Dendritic cell treated with granulocyte-macrophage colony-stimulating factor and Interleukin-4, amounts not matched to agents 40 ng/mL and 50 ng/mL, for 4 days (primary cell): ENCODE measurements around the gene PITPNB.

ENCODE experiments used
- H3K27ac Mint-ChIP-seq: one replicate; pipeline ENCODE4 v1.8.0; 2022; ENCODE audit warnings: mild to moderate bottlenecking, mixed read lengths
- H3K27me3 Mint-ChIP-seq: one replicate; pipeline ENCODE4 v1.8.0; 2022; ENCODE audit warnings: mild to moderate bottlenecking, mixed read lengths
- H3K36me3 Mint-ChIP-seq: one replicate; pipeline ENCODE4 v1.8.0; 2022; ENCODE audit warnings: low read depth, mixed read lengths
- H3K4me1 Mint-ChIP-seq: one replicate; pipeline ENCODE4 v1.8.0; 2022; ENCODE audit warnings: low read depth, mixed read lengths
- H3K4me3 Mint-ChIP-seq: one replicate; pipeline ENCODE4 v1.8.0; 2022; ENCODE audit warnings: mild to moderate bottlenecking, moderate library complexity, mixed read lengths
- H3K9me3 Mint-ChIP-seq: one replicate; pipeline ENCODE4 v1.8.0; 2022; ENCODE audit warnings: mixed read lengths
- intact Hi-C: fragments of 100-400 bp; cut with micrococcal nuclease; formaldehyde crosslinking; loops from one replicate; pipeline ENCODE4 v1.15.0; 2022

PITPNB gene

GRCh38 chr22:27905653-27906052, 13.4 kb downstream of the PITPNB start:
- H3K36me3 Mint-ChIP-seq = peaks cover 88% of the 10 kb centered on the region
- H3K9me3 Mint-ChIP-seq = no peaks in the 10 kb centered on the region
- H3K4me3 Mint-ChIP-seq = no peak overlapping the region
- peaks cover 49% of the 10 kb centered on the region for H3K4me1 Mint-ChIP-seq
- H3K27me3 Mint-ChIP-seq = no peaks in the 10 kb centered on the region
- intact Hi-C loops = no loop called here
- H3K27ac Mint-ChIP-seq = no peak overlapping the region

- no peaks in the 10 kb centered on the region for H3K27me3 Mint-ChIP-seq
- no peaks in the 10 kb centered on the region for H3K9me3 Mint-ChIP-seq
- peaks cover 87% of the 10 kb centered on the region for H3K36me3 Mint-ChIP-seq
- H3K4me1 Mint-ChIP-seq = peaks cover 43% of the 10 kb centered on the region
- peak overlapping the region; percentile 12 for H3K27ac Mint-ChIP-seq
- intact Hi-C loops = no loop called here
- peak overlapping the region; percentile 26 for H3K4me3 Mint-ChIP-seq
Observed at GRCh38 chr22:27903805-27904473, 15.1 kb downstream of the PITPNB start.

GRCh38 chr22:27900153-27900552, 18.9 kb downstream of the PITPNB start:
- peaks cover 20% of the 10 kb centered on the region for H3K4me1 Mint-ChIP-seq
- intact Hi-C loops = no loop called here
- H3K4me3 Mint-ChIP-seq = no peak overlapping the region
- H3K27ac Mint-ChIP-seq = no peak overlapping the region
- H3K36me3 Mint-ChIP-seq = peaks cover 89% of the 10 kb centered on the region
- H3K9me3 Mint-ChIP-seq = no peaks in the 10 kb centered on the region
- no peaks in the 10 kb centered on the region for H3K27me3 Mint-ChIP-seq

GRCh38 chr22:27896245-27896644, 22.8 kb downstream of the PITPNB start:
- Mint-ChIP-seq H3K4me1 (peaks cover 5% of the 10 kb centered on the region), H3K36me3 (peaks cover 99% of the 10 kb centered on the region), H3K27me3 (no peaks in the 10 kb centered on the region), H3K4me3 (no peak overlapping the region), H3K9me3 (no peaks in the 10 kb centered on the region), H3K27ac (no peak overlapping the region)
- intact Hi-C loops = no loop called here

- no peaks in the 10 kb centered on the region for H3K9me3 Mint-ChIP-seq
- no peak overlapping the region for H3K4me3 Mint-ChIP-seq
- H3K4me1 Mint-ChIP-seq = no peaks in the 10 kb centered on the region
- H3K36me3 Mint-ChIP-seq = peaks cover 99% of the 10 kb centered on the region
- H3K27me3 Mint-ChIP-seq = no peaks in the 10 kb centered on the region
- intact Hi-C loops = no loop called here
- no peak overlapping the region for H3K27ac Mint-ChIP-seq
Observed at GRCh38 chr22:27895600-27895999, 23.5 kb downstream of the PITPNB start.

- Mint-ChIP-seq H3K27me3 (no peaks in the 10 kb centered on the region), H3K4me3 (no peak overlapping the region), H3K4me1 (no peaks in the 10 kb centered on the region), H3K27ac (no peak overlapping the region), H3K9me3 (no peaks in the 10 kb centered on the region), H3K36me3 (peaks cover 100% of the 10 kb centered on the region)
- intact Hi-C loops = no loop called here
Observed at GRCh38 chr22:27892811-27893210, 26.2 kb downstream of the PITPNB start.

- no peaks in the 10 kb centered on the region for H3K27me3 Mint-ChIP-seq
- intact Hi-C loops = no loop called here
- H3K4me1 Mint-ChIP-seq = no peaks in the 10 kb centered on the region
- H3K27ac Mint-ChIP-seq = no peak overlapping the region
- H3K36me3 Mint-ChIP-seq = peaks cover 100% of the 10 kb centered on the region
- no peak overlapping the region for H3K4me3 Mint-ChIP-seq
- no peaks in the 10 kb centered on the region for H3K9me3 Mint-ChIP-seq
Observed at GRCh38 chr22:27892064-27892463, 27.0 kb downstream of the PITPNB start.

- no peaks in the 10 kb centered on the region for H3K27me3 Mint-ChIP-seq
- no peaks in the 10 kb centered on the region for H3K4me1 Mint-ChIP-seq
- H3K27ac Mint-ChIP-seq = peak overlapping the region; percentile 4
- H3K36me3 Mint-ChIP-seq = peaks cover 87% of the 10 kb centered on the region
- H3K4me3 Mint-ChIP-seq = no peak overlapping the region
- no peaks in the 10 kb centered on the region for H3K9me3 Mint-ChIP-seq
- intact Hi-C loops = no loop called here
Observed at GRCh38 chr22:27888310-27888709, 30.7 kb downstream of the PITPNB start.

GRCh38 chr22:27886843-27887151, 32.3 kb downstream of the PITPNB start:
- no peak overlapping the region for H3K27ac Mint-ChIP-seq
- intact Hi-C loops = no loop called here

GRCh38 chr22:27885977-27886842, 32.8 kb downstream of the PITPNB start:
- H3K9me3 Mint-ChIP-seq = no peaks in the 10 kb centered on the region
- H3K4me1 Mint-ChIP-seq = no peaks in the 10 kb centered on the region
- peaks cover 77% of the 10 kb centered on the region for H3K36me3 Mint-ChIP-seq
- intact Hi-C loops = no loop called here
- H3K4me3 Mint-ChIP-seq = no peak overlapping the region
- no peak overlapping the region for H3K27ac Mint-ChIP-seq
- H3K27me3 Mint-ChIP-seq = no peaks in the 10 kb centered on the region

More at GRCh38 chr22:27886843-27887151, 32.3 kb downstream of the PITPNB start:
- H3K27me3 Mint-ChIP-seq = no peaks in the 10 kb centered on the region
- no peaks in the 10 kb centered on the region for H3K4me1 Mint-ChIP-seq
- peaks cover 83% of the 10 kb centered on the region for H3K36me3 Mint-ChIP-seq
- H3K4me3 Mint-ChIP-seq = no peak overlapping the region
- no peaks in the 10 kb centered on the region for H3K9me3 Mint-ChIP-seq

- Mint-ChIP-seq H3K9me3 (no peaks in the 10 kb centered on the region), H3K27me3 (no peaks in the 10 kb centered on the region), H3K4me1 (no peaks in the 10 kb centered on the region), H3K4me3 (no peak overlapping the region), H3K36me3 (peaks cover 53% of the 10 kb centered on the region), H3K27ac (no peak overlapping the region)
- intact Hi-C loops = no loop called here
Observed at GRCh38 chr22:27883656-27884350, 35.3 kb downstream of the PITPNB start.

- Mint-ChIP-seq H3K4me3 (no peak overlapping the region), H3K36me3 (peaks cover 42% of the 10 kb centered on the region), H3K27ac (no peak overlapping the region), H3K4me1 (peaks cover 2% of the 10 kb centered on the region), H3K9me3 (no peaks in the 10 kb centered on the region), H3K27me3 (no peaks in the 10 kb centered on the region)
- intact Hi-C loops = no loop called here
Observed at GRCh38 chr22:27882507-27883290, 36.4 kb downstream of the PITPNB start.

- intact Hi-C loops = loop anchor here (1.0 kb wide), 1 partner anchor 128 kb away; no protein-coding TSS in a partner anchor
Observed at GRCh38 chr22:27881421-27881820, 37.6 kb downstream of the PITPNB start.

More at GRCh38 chr22:27881421-27881820, 37.6 kb downstream of the PITPNB start:
- H3K9me3 Mint-ChIP-seq = no peaks in the 10 kb centered on the region
- H3K4me1 Mint-ChIP-seq = peaks cover 7% of the 10 kb centered on the region
- no peak overlapping the region for H3K27ac Mint-ChIP-seq
- H3K4me3 Mint-ChIP-seq = no peak overlapping the region
- H3K36me3 Mint-ChIP-seq = peaks cover 30% of the 10 kb centered on the region
- H3K27me3 Mint-ChIP-seq = no peaks in the 10 kb centered on the region
